K562 (cell line): ENCODE results near the gene TMOD2. TPM values are rescaled to one million over a fixed set of nuclear protein-coding genes. Genes with fewer than 3 reads are reported as not detected.
A peak's percentile ranks its signal among the peaks of the same experiment; 100 is the strongest.

Experiments
- ATAC-seq: fragments of 200-7000 bp; cut with Tn5 transposase; 3 replicates; pipeline ENCODE4 v1.9.1; 2020; ENCODE audit warnings: moderate library complexity
- BruUV-seq: library from RNA; stranded (reverse); fragments of 400-500 nt; replicated peaks from 2 replicates; lab custom pipeline; 2021; lab: Mats Ljungman, UMichigan
- CTCF ChIA-PET: fragments of 300-600 bp; formaldehyde crosslinking; extraction: SDS; loops from one replicate; lab custom pipeline; 2021; ENCODE audit warnings: low intra/inter-chr PET ratio; lab: Yijun Ruan, JAX
- POLR2A ChIA-PET: fragments of 300-600, 350-650 bp; sonication (Branson Sonifier 250); formaldehyde crosslinking; extraction: SDS; loops from one replicate; lab custom pipeline; 2021; ENCODE audit warnings: antibody characterized with exemption, inconsistent platforms; lab: Yijun Ruan, JAX
- DNase-seq, 4 experiments: peaks; one replicate each; pipeline versions ENCODE4 v3.0.0 to v3.0.0-alpha.2; 2011 to 2018; ENCODE audit warnings: low spot score in 3 of 4, mixed read lengths in 3 of 4; ENCODE audit errors: extremely low read depth in 1 of 4
- FAIRE-seq: peaks from 2 replicates; lab custom pipeline; 2011; peaks lifted over from hg19 to GRCh38; lab: Jason Lieb, UNC
- H2AFZ ChIP-seq: 2 replicates; pipeline ENCODE4 v1.6.0; 2011; ENCODE audit warnings: low read depth, low read length, control low read depth, inconsistent platforms
- H3K27ac ChIP-seq: fragments of 200-600 bp; 3 replicates; pipeline ENCODE4 v1.8.0; 2011; ENCODE audit warnings: low read depth, mild to moderate bottlenecking, control low read depth, inconsistent platforms, low read length, moderate library complexity, mixed read lengths; ENCODE audit errors: extremely low read depth
- H3K27me3 ChIP-seq, 2 experiments: fragments of 300-600 bp in 1 of 2; 2 replicates in 1 of 2; 3 replicates in 1 of 2; pipeline versions ENCODE4 v1.6.0 to v1.8.0; 2011; ENCODE audit warnings: inconsistent platforms in 2 of 2, low read length in 2 of 2, mild to moderate bottlenecking in 1 of 2, mixed read lengths in 1 of 2, moderate library complexity in 1 of 2; ENCODE audit not compliant: control insufficient read depth in 2 of 2, insufficient read depth in 2 of 2
- H3K36me3 ChIP-seq: fragments of 300-600 bp; 3 replicates; pipeline ENCODE4 v1.8.0; 2011; ENCODE audit warnings: mild to moderate bottlenecking, low read length, inconsistent platforms; ENCODE audit not compliant: control insufficient read depth, insufficient read depth
- H3K4me1 ChIP-seq, 2 experiments: fragments of 200-600 bp in 1 of 2; replicated peaks in 1 of 2; 2 replicates in 1 of 2; 3 replicates in 1 of 2; pipeline versions ENCODE4 v1.5.1 to v1.8.0; 2011; ENCODE audit warnings: inconsistent platforms in 2 of 2, low read length in 2 of 2, mild to moderate bottlenecking in 1 of 2, mixed read lengths in 1 of 2, moderate library complexity in 1 of 2; ENCODE audit not compliant: control insufficient read depth in 2 of 2, insufficient read depth in 2 of 2
- H3K4me2 ChIP-seq: 2 replicates; pipeline ENCODE4 v1.6.1; 2011; ENCODE audit warnings: low read length, control low read depth, inconsistent platforms, mixed read lengths; ENCODE audit not compliant: insufficient read depth
- H3K4me3 ChIP-seq: fragments of 200-600 bp; sonication (generic), shearing (Covaris generic); 2 replicates; pipeline ENCODE4 v1.5.1; 2016; ENCODE audit warnings: control low read depth, inconsistent platforms
- H3K79me2 ChIP-seq: fragments of 200-600 bp; 3 replicates; pipeline ENCODE4 v1.8.0; 2011; ENCODE audit warnings: low read length, inconsistent platforms; ENCODE audit not compliant: control insufficient read depth, insufficient read depth
- H3K9ac ChIP-seq, 2 experiments: 2 replicates each; pipeline versions ENCODE4 v1.6.0 to v1.6.1; 2011; ENCODE audit warnings: low read depth in 2 of 2, low read length in 2 of 2, control low read depth in 1 of 2, inconsistent platforms in 1 of 2, mild to moderate bottlenecking in 1 of 2, mixed read lengths in 1 of 2; ENCODE audit not compliant: insufficient read depth in 1 of 2
- H3K9me1 ChIP-seq: one replicate; pipeline ENCODE4 v1.6.0; 2011; ENCODE audit warnings: inconsistent platforms, mild to moderate bottlenecking, low read length, moderate library complexity; ENCODE audit not compliant: control insufficient read depth, insufficient read depth
- H3K9me3 ChIP-seq: replicated peaks from 2 replicates; pipeline ENCODE4 v1.5.1; 2011; ENCODE audit warnings: low read depth, low read length, inconsistent platforms; ENCODE audit not compliant: control insufficient read depth, insufficient read depth
- H4K20me1 ChIP-seq: replicated peaks from 2 replicates; pipeline ENCODE4 v1.6.1; 2011; ENCODE audit warnings: low read length, inconsistent platforms, mixed read lengths; ENCODE audit not compliant: control insufficient read depth, insufficient read depth
- DIDO1 ChIP-seq: fragments of 450-650 bp; IDR thresholded peaks from 2 replicates; pipeline ENCODE4 v1.6.1; 2016; ENCODE audit warnings: low read depth, missing biosample characterization, missing genetic modification characterization
- HDAC6 ChIP-seq: IDR thresholded peaks from 2 replicates; pipeline ENCODE4 v1.6.1; 2012; ENCODE audit warnings: low read depth, mild to moderate bottlenecking, control low read depth, inconsistent platforms, low read length, moderate library complexity
- HNRNPUL1 ChIP-seq: fragments of 200-400 bp; formaldehyde crosslinking; IDR thresholded peaks from 2 replicates; pipeline ENCODE4 v1.6.1; 2017; ENCODE audit warnings: low read length
- IFI16 ChIP-seq: fragments of 250-450 bp; sonication (Bioruptor Pico); IDR thresholded peaks from 2 replicates; pipeline ENCODE4 v2.1.2; 2022; ENCODE audit warnings: mild to moderate bottlenecking, inconsistent platforms
- MAFK ChIP-seq: IDR thresholded peaks from 2 replicates; pipeline ENCODE4 v1.6.1; 2011; ENCODE audit warnings: low read length, improper control_type of control experiment
- MEF2D ChIP-seq: conservative IDR thresholded peaks from 2 replicates; pipeline ENCODE4 v1.6.1; 2016; ENCODE audit warnings: low read depth, missing genetic modification characterization, missing compliant biosample characterization
- NR2F6 ChIP-seq: fragments of 450-650 bp; formaldehyde crosslinking; IDR thresholded peaks from 2 replicates; pipeline ENCODE4 v1.4.0; 2020; ENCODE audit warnings: mild to moderate bottlenecking
- SRSF7 ChIP-seq: fragments of 200-400 bp; formaldehyde crosslinking; optimal IDR thresholded peaks from 2 replicates; pipeline ENCODE3; 2017; ENCODE audit warnings: mild to moderate bottlenecking, low read depth, low read length
- ZBTB34 ChIP-seq: fragments of 250-450 bp; sonication (Bioruptor Pico); IDR thresholded peaks from 2 replicates; pipeline ENCODE4 v1.8.0; 2021; ENCODE audit warnings: mild to moderate bottlenecking, moderate library complexity
- ZFP36 ChIP-seq: fragments of 150-350 bp; IDR thresholded peaks from 2 replicates; pipeline ENCODE4 v1.6.1; 2018; ENCODE audit warnings: low read length, low read depth; ENCODE audit not compliant: partially characterized antibody
- ZNF778 ChIP-seq: fragments of 450-650 bp; formaldehyde crosslinking; IDR thresholded peaks from 2 replicates; pipeline ENCODE4 v1.4.0; 2020; ENCODE audit warnings: mild to moderate bottlenecking, moderate library complexity
- WGBS: fragments of 100-300 bp; shearing (Covaris generic); methylation state at CpG from one replicate; pipeline ENCODE4 v1.1.6; 2016; ENCODE audit warnings: low coverage, mixed read lengths; ENCODE audit not compliant: insufficient coverage; ENCODE audit errors: missing lambda C conversion rate; 5-methylcytosine and 5-hydroxymethylcytosine counted together
- in situ Hi-C: fragments of 300-500 bp; cut with MboI; formaldehyde crosslinking; loops from 4 replicates; pipeline ENCODE4 v1.15.0; 2018; ENCODE audit warnings: inconsistent platforms, mixed read lengths
- intact Hi-C: fragments of 100-400 bp; cut with micrococcal nuclease; formaldehyde crosslinking; loops from 2 replicates; pipeline ENCODE4 v1.14.2; 2022
- polyA plus RNA-seq, 8 experiments: library from polyadenylated mRNA; depleted of rRNA in 4 of 8; stranded (reverse) in 5 of 8; unstranded in 3 of 8; fragments of >200 nt; fragmentation: Nextera tagmentation in 2 of 8; fragmentation: Illumina TruSeq in 1 of 8; extraction: Ambion mirVana in 2 of 8; extraction: Trizol in 1 of 8; gene quantifications; 2 replicates each; pipeline versions ENCODE4 v1.2.1 to v1.2.3, GENCODE V29; 2011 to 2014; ENCODE audit warnings: inconsistent platforms in 1 of 8, missing spikeins in 1 of 8
- total RNA-seq, 7 experiments: library from RNA; depleted of rRNA in 6 of 7; stranded (reverse); fragments of >200 nt in 6 of 7; fragmentation: Illumina TruSeq in 2 of 7; extraction: Trizol in 2 of 7; gene quantifications; 2 replicates each; pipeline versions ENCODE4 v1.2.1 to v1.2.3, GENCODE V29; 2011 to 2021; ENCODE audit warnings: low replicate concordance in 1 of 7
- TF ChIP-seq, protein P1 (sequence below): IDR thresholded peaks from 3 replicates; pipeline ENCODE4 v1.6.1; 2011; ENCODE audit warnings: borderline replicate concordance, mild to moderate bottlenecking; ENCODE audit not compliant: insufficient read length, insufficient read depth
- TF ChIP-seq, protein P2 (sequence below): fragments of 450-650 bp; IDR thresholded peaks from 2 replicates; pipeline ENCODE4 v1.6.1; 2018; ENCODE audit not compliant: partially characterized antibody

TMOD2 gene
- total and polyA plus RNA-seq, 9 of the 15 experiments (the other 6 are each of a cell fraction or from before 2014, with no cell fraction given) = 0.49 to 3.8 (median 3.0) TPM

DNA sequence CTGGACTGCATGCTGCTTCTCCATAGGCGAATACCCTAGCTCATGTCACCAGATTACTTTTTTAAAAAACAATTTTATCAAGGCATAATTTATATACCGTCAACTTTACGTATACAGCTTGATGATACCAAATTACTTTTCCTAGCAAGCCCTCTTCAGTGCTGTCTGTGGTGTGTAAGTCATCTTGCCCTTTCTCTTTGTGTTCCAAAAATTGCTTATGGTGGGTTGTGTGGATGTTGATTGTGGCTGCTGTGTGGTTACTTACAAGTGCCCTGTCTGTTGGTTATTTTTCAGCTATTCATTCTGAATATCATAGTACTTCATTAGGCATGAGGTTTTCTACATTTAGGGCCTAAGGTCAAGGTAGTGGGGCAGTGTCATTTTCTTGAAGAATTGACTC lies 90.9 kb downstream of the TMOD2 start (continued):
- TF ChIP-seq, protein P1, sequence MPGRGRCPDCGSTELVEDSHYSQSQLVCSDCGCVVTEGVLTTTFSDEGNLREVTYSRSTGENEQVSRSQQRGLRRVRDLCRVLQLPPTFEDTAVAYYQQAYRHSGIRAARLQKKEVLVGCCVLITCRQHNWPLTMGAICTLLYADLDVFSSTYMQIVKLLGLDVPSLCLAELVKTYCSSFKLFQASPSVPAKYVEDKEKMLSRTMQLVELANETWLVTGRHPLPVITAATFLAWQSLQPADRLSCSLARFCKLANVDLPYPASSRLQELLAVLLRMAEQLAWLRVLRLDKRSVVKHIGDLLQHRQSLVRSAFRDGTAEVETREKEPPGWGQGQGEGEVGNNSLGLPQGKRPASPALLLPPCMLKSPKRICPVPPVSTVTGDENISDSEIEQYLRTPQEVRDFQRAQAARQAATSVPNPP = no peak
- no peak for TF ChIP-seq MEF2D
- no peak for TF ChIP-seq ZFP36
- no peak for TF ChIP-seq MAFK
- no peak for TF ChIP-seq ZBTB34 (CRISPR knock-in tag)
- no peak for TF ChIP-seq NR2F6 (CRISPR knock-in tag)

DNA sequence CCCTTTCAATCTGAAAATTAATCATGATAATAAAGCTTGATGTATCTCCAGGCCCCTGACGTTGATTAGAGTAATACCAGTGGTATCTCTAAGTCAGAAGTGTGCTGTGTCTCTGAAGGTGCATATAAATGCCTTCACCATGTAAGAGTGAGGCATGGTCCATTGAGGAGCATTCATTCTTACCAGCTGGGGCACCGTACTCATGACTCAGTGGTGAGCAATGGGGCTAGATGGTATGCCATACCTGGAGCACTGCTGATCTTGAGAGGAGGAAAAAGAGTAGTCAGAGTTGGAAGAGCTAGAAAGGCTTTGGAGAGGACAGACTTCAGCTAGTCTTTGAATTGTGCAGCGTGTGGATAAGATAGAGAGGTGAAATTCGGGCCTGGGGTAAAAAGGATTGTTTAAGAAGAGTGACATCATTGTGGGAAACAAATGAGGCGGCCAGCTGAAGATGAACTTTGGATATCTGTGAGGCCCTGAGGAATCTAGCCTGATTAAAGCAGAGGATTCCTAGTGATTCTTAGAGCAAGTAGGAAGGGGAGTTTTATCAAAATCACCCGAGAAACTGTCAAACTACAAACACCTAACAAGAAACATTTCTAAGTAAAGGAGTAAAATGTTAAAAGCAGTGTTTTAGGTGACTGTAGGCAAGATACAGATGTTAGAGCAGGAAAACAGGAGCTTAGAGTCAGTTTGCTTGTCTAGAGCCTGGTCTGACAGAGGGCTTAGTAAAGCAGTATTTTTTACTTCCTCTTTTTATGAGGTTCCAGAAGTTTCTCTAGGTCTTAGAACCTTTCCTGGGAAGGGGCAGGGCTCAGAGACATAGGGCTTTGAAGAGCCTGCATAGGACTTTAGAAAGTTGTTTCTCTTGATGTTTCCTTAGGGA lies 91.7 kb downstream of the TMOD2 start:
- H3K9me1 ChIP-seq = no peaks in the 10 kb centered on the region
- peaks cover 94% of the 10 kb centered on the region for H3K79me2 ChIP-seq
- CTCF ChIA-PET = no interaction called here
- DNase-seq (peak in 2 of 4 experiments; percentile 27 to 54), FAIRE-seq (peak; percentile 77), ATAC-seq (peak; percentile 78)
- no peak overlapping the region for H2AFZ ChIP-seq
- H4K20me1 ChIP-seq = peaks cover 19% of the 10 kb centered on the region
- H3K4me1 ChIP-seq = peaks cover 4 to 52% of the 10 kb centered on the region in 2 experiments
- H3K4me2 ChIP-seq = peak overlapping the region; percentile 64
- no peaks in the 10 kb centered on the region for H3K27me3 ChIP-seq
- 15% methylated on average over 6 of the region's 6 CpGs for WGBS
- H3K9ac ChIP-seq = peak overlapping the region in 1 of 2 experiments; percentile 32; a peak in 2 of 4 replicates
- POLR2A ChIA-PET = interaction anchor here (0.6 to 3.7 kb wide), 5 partner anchors 9 to 237 kb away, joined by 3 to 30 read pairs (median 7); partner anchors contain the start of gene TMOD3
- no peaks in the 10 kb centered on the region for H3K36me3 ChIP-seq
- H3K27ac ChIP-seq = peak overlapping the region; percentile 60
- intact Hi-C loops (no loop called here), in situ Hi-C loops (no loop called here)
- H3K4me3 ChIP-seq = no peak overlapping the region
- no TSS peak for BruUV-seq
- H3K9me3 ChIP-seq = no peaks in the 10 kb centered on the region
- TF ChIP-seq HNRNPUL1 (no peak), SRSF7 (no peak), IFI16 (no peak), DIDO1 (no peak), ZNF778 (CRISPR knock-in tag) (no peak), HDAC6 (no peak)
- TF ChIP-seq, protein P2, sequence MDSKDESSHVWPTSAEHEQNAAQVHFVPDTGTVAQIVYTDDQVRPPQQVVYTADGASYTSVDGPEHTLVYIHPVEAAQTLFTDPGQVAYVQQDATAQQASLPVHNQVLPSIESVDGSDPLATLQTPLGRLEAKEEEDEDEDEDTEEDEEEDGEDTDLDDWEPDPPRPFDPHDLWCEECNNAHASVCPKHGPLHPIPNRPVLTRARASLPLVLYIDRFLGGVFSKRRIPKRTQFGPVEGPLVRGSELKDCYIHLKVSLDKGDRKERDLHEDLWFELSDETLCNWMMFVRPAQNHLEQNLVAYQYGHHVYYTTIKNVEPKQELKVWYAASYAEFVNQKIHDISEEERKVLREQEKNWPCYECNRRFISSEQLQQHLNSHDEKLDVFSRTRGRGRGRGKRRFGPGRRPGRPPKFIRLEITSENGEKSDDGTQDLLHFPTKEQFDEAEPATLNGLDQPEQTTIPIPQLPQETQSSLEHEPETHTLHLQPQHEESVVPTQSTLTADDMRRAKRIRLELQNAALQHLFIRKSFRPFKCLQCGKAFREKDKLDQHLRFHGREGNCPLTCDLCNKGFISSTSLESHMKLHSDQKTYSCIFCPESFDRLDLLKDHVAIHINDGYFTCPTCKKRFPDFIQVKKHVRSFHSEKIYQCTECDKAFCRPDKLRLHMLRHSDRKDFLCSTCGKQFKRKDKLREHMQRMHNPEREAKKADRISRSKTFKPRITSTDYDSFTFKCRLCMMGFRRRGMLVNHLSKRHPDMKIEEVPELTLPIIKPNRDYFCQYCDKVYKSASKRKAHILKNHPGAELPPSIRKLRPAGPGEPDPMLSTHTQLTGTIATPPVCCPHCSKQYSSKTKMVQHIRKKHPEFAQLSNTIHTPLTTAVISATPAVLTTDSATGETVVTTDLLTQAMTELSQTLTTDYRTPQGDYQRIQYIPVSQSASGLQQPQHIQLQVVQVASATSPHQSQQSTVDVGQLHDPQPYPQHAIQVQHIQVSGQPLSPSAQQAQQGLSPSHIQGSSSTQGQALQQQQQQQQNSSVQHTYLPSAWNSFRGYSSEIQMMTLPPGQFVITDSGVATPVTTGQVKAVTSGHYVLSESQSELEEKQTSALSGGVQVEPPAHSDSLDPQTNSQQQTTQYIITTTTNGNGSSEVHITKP = no peak
